HT1080 (cell line): ENCODE results near the gene THSD7B. TPM values are rescaled to one million over a fixed set of nuclear protein-coding genes. Genes with fewer than 3 reads are reported as not detected.
A peak's percentile ranks its signal among the peaks of the same experiment; 100 is the strongest.

Experiments
- DNase-seq: peaks from one replicate; pipeline ENCODE4 v3.0.0-alpha.2; 2015; ENCODE audit warnings: low read depth
- total RNA-seq: library from RNA; depleted of rRNA; stranded (reverse); fragments of >200 nt; shearing (Covaris generic); gene quantifications from 2 replicates; pipeline ENCODE4 v1.2.3, GENCODE V29; 2014

THSD7B gene
- total RNA-seq, 1 experiment from 2014 or later, result 0.03 TPM

- DNase-seq, result no peak
Observed at GRCh38 chr2:137367361-137367760, 602.0 kb downstream of the THSD7B start.

- DNase-seq, result no peak
Observed at GRCh38 chr2:137369106-137369505, 603.8 kb downstream of the THSD7B start.

- no peak for DNase-seq
Observed at GRCh38 chr2:137379186-137379585, 613.8 kb downstream of the THSD7B start.

GRCh38 chr2:137380610-137381009 is 615.3 kb downstream of the THSD7B start:
- DNase-seq, result peak; percentile 27

- no peak for DNase-seq
Observed at GRCh38 chr2:137381731-137382130, 616.4 kb downstream of the THSD7B start.

GRCh38 chr2:137383391-137383790 is 618.0 kb downstream of the THSD7B start:
- DNase-seq, result no peak

GRCh38 chr2:137387044-137387443 is 621.7 kb downstream of the THSD7B start:
- no peak for DNase-seq

- no peak for DNase-seq
Observed at GRCh38 chr2:137405496-137405895, 640.2 kb downstream of the THSD7B start.

GRCh38 chr2:137411585-137411984 is 646.2 kb downstream of the THSD7B start:
- DNase-seq, result no peak

GRCh38 chr2:137420744-137421143 is 655.4 kb downstream of the THSD7B start:
- peak; percentile 29 for DNase-seq

- DNase-seq, result no peak
Observed at GRCh38 chr2:137435162-137435561, 669.8 kb downstream of the THSD7B start.

GRCh38 chr2:137437386-137437785 is 672.0 kb downstream of the THSD7B start:
- no peak for DNase-seq

GRCh38 chr2:137444970-137445369 is 679.6 kb downstream of the THSD7B start:
- no peak for DNase-seq

GRCh38 chr2:137449454-137449853 is 684.1 kb downstream of the THSD7B start:
- DNase-seq, result no peak

- DNase-seq, result no peak
Observed at GRCh38 chr2:137454886-137455285, 689.5 kb downstream of the THSD7B start.

- DNase-seq, result peak; percentile 48
Observed at GRCh38 chr2:137467246-137467862, 702.0 kb downstream of the THSD7B start.

- no peak for DNase-seq
Observed at GRCh38 chr2:137493261-137493660, 727.9 kb downstream of the THSD7B start.

- DNase-seq, result no peak
Observed at GRCh38 chr2:137500599-137500998, 735.3 kb downstream of the THSD7B start.

GRCh38 chr2:137507237-137507636 is 741.9 kb downstream of the THSD7B start:
- DNase-seq, result no peak

- no peak for DNase-seq
Observed at GRCh38 chr2:137508739-137509384, 743.5 kb downstream of the THSD7B start.

- DNase-seq, result no peak
Observed at GRCh38 chr2:137511526-137511925, 746.2 kb downstream of the THSD7B start.

- DNase-seq, result no peak
Observed at GRCh38 chr2:137521653-137522619, 756.6 kb downstream of the THSD7B start.
